Testis (tissue), 3 donors: ENCODE results near the gene BNIP2. TPM values are rescaled to one million over a fixed set of nuclear protein-coding genes. Genes with fewer than 3 reads are reported as not detected.

Experiments
- DNase-seq: peaks from one replicate; pipeline ENCODE4 v3.0.0-alpha.2; 2019
- H3K27ac ChIP-seq, 2 donors: fragments of 200-600 bp; sonication (generic); one replicate each; pipeline ENCODE4 v1.5.1; 2019
- H3K27me3 ChIP-seq: fragments of 200-600 bp; sonication (generic); one replicate; pipeline ENCODE4 v1.5.1; 2019
- H3K36me3 ChIP-seq: fragments of 200-600 bp; sonication (generic); one replicate; pipeline ENCODE4 v1.5.1; 2017; ENCODE audit warnings: low read depth; ENCODE audit errors: missing control alignments
- H3K4me1 ChIP-seq: fragments of 200-600 bp; sonication (generic); one replicate; pipeline ENCODE4 v1.5.1; 2019
- H3K4me3 ChIP-seq, 2 donors: fragments of 200-600 bp; sonication (generic); one replicate each; pipeline ENCODE4 v1.5.1; 2017 to 2019
- H3K9me3 ChIP-seq: fragments of 200-600 bp; sonication (generic); one replicate; pipeline ENCODE4 v1.5.1; 2017
- CTCF ChIP-seq, 3 experiments: fragments of 450-650 bp in 2 of 3; fragments of 200-600 bp in 1 of 3; sonication (generic) in 1 of 3; IDR thresholded peaks; one replicate each; pipeline ENCODE4 v1.5.1; 2016 to 2019; ENCODE audit warnings: antibody characterized with exemption in 3 of 3, mild to moderate bottlenecking in 2 of 3, moderate library complexity in 1 of 3
- POLR2A ChIP-seq: fragments of 450-650 bp; IDR thresholded peaks from one replicate; pipeline ENCODE4 v1.6.1; 2017; ENCODE audit warnings: antibody characterized with exemption, mild to moderate bottlenecking, moderate library complexity
- WGBS, 2 donors: methylation state at CpG; one replicate each; pipeline ENCODE4 v1.1.5; 2018; 5-methylcytosine and 5-hydroxymethylcytosine counted together
- intact Hi-C: fragments of 100-400 bp; cut with DNase I; formaldehyde crosslinking; loops from one replicate; pipeline ENCODE4 v1.15.1; 2023; ENCODE audit warnings: low total_unique reads
- polyA plus RNA-seq: library from polyadenylated mRNA; stranded (reverse); fragments of 350-450 nt; fragmentation: Illumina TruSeq; extraction: RNeasy Lipid Tissue Mini Kit (QIAGEN cat#74804); gene quantifications from one replicate; pipeline ENCODE4 v1.2.3, GENCODE V29; 2014; ENCODE audit warnings: low read depth, low replicate concordance; ENCODE audit not compliant: insufficient read depth
- total RNA-seq, 2 donors: library from RNA; depleted of rRNA; stranded (reverse); fragments of >200 nt; gene quantifications; one replicate each; pipeline ENCODE4 v1.2.3, GENCODE V29; 2016

The BNIP2 gene
- total and polyA plus RNA-seq, 3 donors from 2014 or later, result 47.9 to 145 (median 133) TPM

GRCh38 chr15:59611276-59612260, 77.6 kb downstream of the BNIP2 start, which contains the start of gene GCNT3:
GCNT3 (plus strand) TSS chr15:59611783; CDS start chr15:59618239, 6,456 bp downstream.
- Histone ChIP-seq H3K4me3 (no peak within 1 kb of the TSS), H3K36me3 (no peaks in the 10 kb centered on the region), H3K4me1 (no peaks in the 10 kb centered on the region), H3K9me3 (no peaks in the 10 kb centered on the region), H3K27ac (no peak within 1 kb of the TSS), H3K27me3 (no peaks in the 10 kb centered on the region)
- intact Hi-C loops, result no loop called here
- no peak for TF ChIP-seq CTCF (IDR thresholded peaks at IDR 0.05)
- DNase-seq, result no peak
- WGBS, 2 donors, result 80 to 84% methylated on average over 8 of the region's 8 CpGs

- Histone ChIP-seq H3K36me3 (no peaks in the 10 kb centered on the region), H3K4me1 (no peaks in the 10 kb centered on the region), H3K4me3 (no peak overlapping the region), H3K27me3 (no peaks in the 10 kb centered on the region), H3K9me3 (no peaks in the 10 kb centered on the region), H3K27ac (no peak overlapping the region)
- 75 to 84% methylated on average over 6 to 7 of the region's 7 CpGs for WGBS, 2 donors
- DNase-seq, result no peak
- TF ChIP-seq POLR2A (no peak), CTCF (IDR thresholded peaks at IDR 0.05) (no peak)
- intact Hi-C loops, result no loop called here
Measured at GRCh38 chr15:59609730-59610712, 79.1 kb downstream of the BNIP2 start.

Other genes starting within 250 kb of the BNIP2 start
- 1 to 10 TPM; 2.5 to 3.0 TPM for gene GCNT3, start 77.5 kb downstream of the BNIP2 start, total RNA-seq
- gene GCNT3, start 77.5 kb downstream of the BNIP2 start, polyA plus RNA-seq, result 15.4 TPM
- gene GTF2A2, start 31.8 kb downstream of the BNIP2 start, total RNA-seq, result 100 to 1,000 TPM in 1 of 2 donors, 10 to 100 TPM in 1; 82.9 to 120 TPM
- gene GTF2A2, start 31.8 kb downstream of the BNIP2 start, polyA plus RNA-seq, result 579 TPM